Nephron (organoid): ENCODE measurements around the gene SND1.

ENCODE experiments used
- H3K27ac Mint-ChIP-seq, 3 experiments: 2 replicates each; pipeline ENCODE4 v1.8.0; 2020; ENCODE audit warnings: mixed read lengths in 3 of 3, mild to moderate bottlenecking in 2 of 3, moderate library complexity in 1 of 3
- H3K27me3 Mint-ChIP-seq: 2 replicates; pipeline ENCODE4 v1.8.0; 2021; ENCODE audit warnings: low read depth, mild to moderate bottlenecking, moderate library complexity, mixed read lengths
- H3K36me3 Mint-ChIP-seq: 2 replicates; pipeline ENCODE4 v1.8.0; 2020; ENCODE audit warnings: low read depth, mixed read lengths
- H3K4me1 Mint-ChIP-seq: 2 replicates; pipeline ENCODE4 v1.8.0; 2020; ENCODE audit warnings: mixed read lengths
- H3K4me3 Mint-ChIP-seq, 3 experiments: 2 replicates each; pipeline ENCODE4 v1.8.0; 2020; ENCODE audit warnings: mild to moderate bottlenecking in 3 of 3, mixed read lengths in 3 of 3, moderate library complexity in 2 of 3
- H3K9me3 Mint-ChIP-seq: 2 replicates; pipeline ENCODE4 v1.8.0; 2020; ENCODE audit warnings: mixed read lengths
- CTCF ChIP-seq, 3 experiments: fragments of 200-600 bp; sonication (generic); IDR thresholded peaks; one replicate each; pipeline ENCODE4 v1.5.0; 2021; ENCODE audit warnings: antibody characterized with exemption in 3 of 3; ENCODE audit not compliant: unreplicated experiment in 3 of 3

SND1 gene

DNA sequence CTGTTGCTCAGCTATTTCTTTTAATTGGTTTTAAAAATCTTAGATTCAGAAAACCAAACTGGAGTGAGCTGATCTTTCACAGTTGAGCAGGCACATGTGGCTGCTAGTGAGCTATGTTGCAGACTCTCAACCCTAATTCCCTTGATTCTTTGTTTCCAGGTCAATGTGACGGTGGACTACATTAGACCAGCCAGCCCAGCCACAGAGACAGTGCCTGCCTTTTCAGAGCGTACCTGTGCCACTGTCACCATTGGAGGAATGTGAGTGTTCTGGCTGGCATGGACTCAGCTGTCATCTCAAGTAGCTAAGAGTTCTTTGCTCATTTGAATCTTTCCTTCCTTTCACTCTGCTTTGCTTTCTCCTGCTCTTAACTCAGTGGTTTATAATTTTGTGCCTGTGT lies 192.2 kb downstream of the SND1 start:
- no peak for TF ChIP-seq CTCF (IDR thresholded peaks at IDR 0.05; ENCODE audit: unreplicated experiment in 3 of 3)
- H3K4me1 Mint-ChIP-seq = peaks cover 74% of the 10 kb centered on the region
- no peaks in the 10 kb centered on the region for H3K9me3 Mint-ChIP-seq
- H3K27ac Mint-ChIP-seq = peak overlapping the region; percentile 32 to 84 (median 81)
- H3K4me3 Mint-ChIP-seq = no peak overlapping the region
- H3K36me3 Mint-ChIP-seq = peaks cover 5% of the 10 kb centered on the region
- no peaks in the 10 kb centered on the region for H3K27me3 Mint-ChIP-seq

- Mint-ChIP-seq H3K9me3 (no peaks in the 10 kb centered on the region), H3K27ac (peak overlapping the region; percentile 32 to 84 (median 81)), H3K27me3 (no peaks in the 10 kb centered on the region), H3K4me3 (no peak overlapping the region), H3K36me3 (peaks cover 10% of the 10 kb centered on the region), H3K4me1 (peaks cover 76% of the 10 kb centered on the region)
- TF ChIP-seq CTCF (IDR thresholded peaks at IDR 0.05; ENCODE audit: unreplicated experiment in 3 of 3) = no peak
Observed at GRCh38 chr7:127844707-127845331, 192.8 kb downstream of the SND1 start.

DNA sequence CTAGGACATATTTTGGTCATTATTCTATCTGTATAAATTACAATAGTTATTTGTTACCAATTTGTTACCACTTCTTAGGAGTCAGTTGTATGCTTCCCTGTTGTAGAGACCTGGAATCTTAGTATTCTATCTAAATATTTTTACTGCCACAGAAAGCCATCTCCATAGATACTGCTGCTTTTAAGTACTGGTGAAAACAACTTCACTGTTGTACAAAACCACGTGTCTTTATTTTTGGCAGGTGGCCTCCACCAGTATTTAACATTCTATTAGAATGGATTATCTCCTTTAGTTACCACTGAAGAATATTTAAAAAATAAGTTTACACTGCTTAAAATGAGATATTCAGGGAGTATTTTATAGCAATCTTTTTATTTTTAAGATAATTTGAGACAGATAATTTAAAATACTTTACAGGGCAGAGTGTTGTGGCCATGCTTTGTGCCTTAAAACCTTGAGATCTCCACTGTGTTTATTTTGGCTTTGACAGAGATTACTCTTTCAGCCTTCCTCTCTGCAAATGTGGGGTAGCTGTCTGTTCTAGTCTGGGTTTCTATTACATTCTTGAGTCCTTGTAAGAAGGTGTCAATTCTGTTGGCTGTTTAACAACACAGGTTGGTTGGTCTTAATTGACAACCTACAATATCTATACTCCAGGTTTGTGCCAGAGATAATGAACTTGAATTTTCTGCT lies 193.7 kb downstream of the SND1 start:
- H3K27ac Mint-ChIP-seq = peak overlapping the region; percentile 10 to 84 (median 81)
- no peaks in the 10 kb centered on the region for H3K9me3 Mint-ChIP-seq
- H3K27me3 Mint-ChIP-seq = no peaks in the 10 kb centered on the region
- TF ChIP-seq CTCF (IDR thresholded peaks at IDR 0.05; ENCODE audit: unreplicated experiment in 3 of 3) = no peak
- no peak overlapping the region for H3K4me3 Mint-ChIP-seq
- H3K36me3 Mint-ChIP-seq = peaks cover 12% of the 10 kb centered on the region
- peaks cover 80% of the 10 kb centered on the region for H3K4me1 Mint-ChIP-seq

DNA sequence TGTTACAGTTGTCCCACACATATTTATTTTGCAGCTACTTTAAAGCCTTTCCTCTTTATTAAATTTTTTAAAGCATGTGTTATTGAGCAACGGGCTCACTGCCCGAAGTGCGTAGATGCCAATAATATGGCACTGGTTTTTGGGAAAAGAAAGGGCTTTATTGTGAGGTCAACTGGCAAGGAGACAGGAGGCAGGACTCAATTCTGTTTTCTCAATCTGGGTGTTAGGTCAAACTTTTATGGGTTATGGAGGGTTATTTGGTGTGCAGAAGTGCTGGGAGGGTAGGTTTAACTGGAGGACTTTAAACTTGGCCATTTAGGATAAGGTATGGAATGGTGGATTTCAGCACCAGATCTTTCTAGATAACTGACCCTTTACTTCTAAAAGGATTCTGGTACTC lies 195.6 kb downstream of the SND1 start:
- H3K4me3 Mint-ChIP-seq = no peak overlapping the region
- no peak for TF ChIP-seq CTCF (IDR thresholded peaks at IDR 0.05; ENCODE audit: unreplicated experiment in 3 of 3)
- H3K9me3 Mint-ChIP-seq = no peaks in the 10 kb centered on the region
- peaks cover 71% of the 10 kb centered on the region for H3K4me1 Mint-ChIP-seq
- H3K36me3 Mint-ChIP-seq = peaks cover 12% of the 10 kb centered on the region
- no peaks in the 10 kb centered on the region for H3K27me3 Mint-ChIP-seq
- peak overlapping the region in 1 of 3 experiments; percentile 39 for H3K27ac Mint-ChIP-seq

DNA sequence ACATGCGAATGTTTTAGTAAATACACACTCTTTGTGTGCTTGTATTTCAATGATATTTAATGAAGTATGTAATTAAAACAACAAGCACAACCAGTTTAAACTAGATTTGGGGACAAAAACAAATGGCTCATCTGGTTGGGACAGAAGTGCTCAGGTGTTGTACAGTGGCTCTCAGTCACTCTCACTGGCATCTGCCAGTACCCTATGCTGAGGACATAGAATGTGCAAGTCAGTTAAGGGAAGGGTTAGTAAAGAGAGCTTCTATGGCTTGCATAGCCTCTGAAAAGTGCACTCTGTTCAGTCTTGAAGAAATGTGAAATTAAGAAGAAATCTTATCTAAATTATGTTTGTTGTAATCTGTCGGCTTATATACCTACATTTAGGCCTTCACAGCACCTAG lies 196.2 kb downstream of the SND1 start:
- Mint-ChIP-seq H3K27ac (peak overlapping the region in 2 of 3 experiments; percentile 9 to 39), H3K4me3 (no peak overlapping the region), H3K27me3 (no peaks in the 10 kb centered on the region), H3K4me1 (peaks cover 65% of the 10 kb centered on the region), H3K36me3 (peaks cover 9% of the 10 kb centered on the region), H3K9me3 (no peaks in the 10 kb centered on the region)
- TF ChIP-seq CTCF (IDR thresholded peaks at IDR 0.05; ENCODE audit: unreplicated experiment in 3 of 3) = no peak

GRCh38 chr7:127850195-127850594 lies 198.2 kb downstream of the SND1 start:
- H3K4me1 Mint-ChIP-seq = peaks cover 47% of the 10 kb centered on the region
- no peaks in the 10 kb centered on the region for H3K9me3 Mint-ChIP-seq
- peak overlapping the region in 1 of 3 experiments; percentile 30 for H3K27ac Mint-ChIP-seq
- H3K4me3 Mint-ChIP-seq = no peak overlapping the region
- H3K27me3 Mint-ChIP-seq = no peaks in the 10 kb centered on the region
- peaks cover 7% of the 10 kb centered on the region for H3K36me3 Mint-ChIP-seq
- no peak for TF ChIP-seq CTCF (IDR thresholded peaks at IDR 0.05; ENCODE audit: unreplicated experiment in 3 of 3)
